Keratinocyte (primary cell): ENCODE measurements around the gene MTERF2.
A peak's percentile ranks its signal among the peaks of the same experiment; 100 is the strongest.

Experiments used
- CTCF ChIP-seq, 3 experiments: IDR thresholded peaks in 1 of 3; conservative IDR thresholded peaks in 1 of 3; optimal IDR thresholded peaks in 1 of 3; 2 replicates in 2 of 3; 3 replicates in 1 of 3; pipeline versions ENCODE3 to v1.5.1; 2011; ENCODE audit warnings: low read length in 3 of 3, mild to moderate bottlenecking in 3 of 3, moderate library complexity in 2 of 3, control low read depth in 1 of 3, inconsistent platforms in 1 of 3; ENCODE audit not compliant: insufficient read depth in 2 of 3; ENCODE audit errors: extremely low read depth in 1 of 3
- EZH2 ChIP-seq: IDR thresholded peaks from one replicate; pipeline ENCODE4 v1.6.1; 2012; ENCODE audit warnings: inconsistent platforms, mild to moderate bottlenecking, low read length, moderate library complexity

DNA sequence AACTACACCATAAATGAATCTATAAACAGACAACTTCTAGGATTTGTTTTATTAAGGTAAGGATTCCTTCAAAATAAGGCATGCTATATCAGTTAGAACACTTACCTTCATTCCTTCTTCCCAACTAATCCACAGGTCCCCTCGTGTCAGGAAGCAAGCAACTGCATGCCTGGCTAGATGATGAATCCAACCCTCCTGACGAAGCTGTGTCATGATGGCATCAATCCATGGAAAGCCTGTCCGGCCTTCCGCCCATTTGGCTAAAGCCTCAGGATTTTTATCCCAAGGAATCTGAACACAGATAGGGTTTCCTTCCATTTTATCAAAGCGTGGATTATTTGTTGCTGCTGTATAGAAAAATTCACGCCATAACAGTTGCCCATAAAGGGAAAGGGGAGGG, 12.5 kb upstream of the MTERF2 start:
- TF ChIP-seq CTCF (optimal IDR thresholded peaks at IDR 0.05 in 1 of 3, IDR thresholded peaks at IDR 0.05 in 1 of 3, conservative IDR thresholded peaks at IDR 0.05 in 1 of 3; ENCODE audit: extremely low read depth in 1 of 3, insufficient read depth in 2 of 3, low read length in 3 of 3) (peak in 1 of 3 experiments; percentile 10), EZH2 (no peak)
